ENCODE measurements around the gene RACGAP1. TPM values are rescaled to one million over a fixed set of nuclear protein-coding genes. Genes with fewer than 3 reads are reported as not detected.

Gene RACGAP1
- total and polyA plus RNA-seq, 2 donors from 2014 or later = 5.0 to 7.7 TPM

GRCh38 chr12:50050119-50050385 is 24.8 kb upstream of the RACGAP1 start:
- intact Hi-C loops (cut with DNase I) = loop anchor here (5.0 kb wide), 1 partner anchor 83 kb away; no protein-coding TSS in a partner anchor

DNA sequence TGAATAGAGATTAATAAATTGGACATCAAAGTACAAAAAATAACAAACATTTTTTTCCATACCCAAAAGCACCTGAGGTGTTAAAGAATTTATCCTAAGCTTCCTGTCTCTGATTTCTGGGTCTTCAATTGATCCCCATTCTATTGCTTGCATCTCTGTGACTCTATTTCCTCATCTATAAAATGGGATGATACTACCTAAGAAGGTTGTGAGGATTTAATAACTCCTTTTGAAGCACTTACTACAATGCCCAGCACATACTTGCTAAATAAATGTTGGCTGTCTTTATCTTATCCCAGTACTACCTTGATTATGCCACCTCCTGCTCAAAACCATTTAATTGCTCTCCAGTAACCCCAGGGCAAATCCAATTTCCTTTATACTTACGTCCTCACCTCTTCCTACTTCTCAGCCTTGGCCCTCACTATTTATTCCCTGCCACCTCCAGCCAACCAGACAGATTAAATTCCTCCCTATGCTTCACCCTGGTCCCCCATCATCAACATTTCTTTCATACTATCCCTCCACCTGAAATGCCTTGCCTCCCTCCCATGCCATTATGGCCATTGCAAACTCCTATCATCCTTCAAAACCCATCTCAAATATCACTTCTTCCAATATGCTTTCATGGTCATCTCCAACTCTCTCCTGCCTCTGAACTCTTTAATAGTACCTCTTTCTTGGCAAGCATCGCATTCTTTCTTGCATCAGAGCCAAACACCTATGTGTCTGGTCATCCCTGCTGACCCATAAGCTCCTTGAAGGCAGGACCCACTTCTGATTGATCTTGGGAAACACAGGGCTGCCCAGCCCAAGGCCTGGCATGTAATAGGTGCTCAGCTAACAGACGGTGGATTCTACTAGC is 24.2 kb upstream of the RACGAP1 start:
- DNase-seq = no peak
- Histone ChIP-seq H3K27me3 (ENCODE audit: control insufficient read depth, insufficient read depth, low read length) (no peaks in the 10 kb centered on the region), H3K4me1 (ENCODE audit: control insufficient read depth in 2 of 3, insufficient read depth in 2 of 3, low read depth in 1 of 3, low read length in 3 of 3) (peaks cover 0 to 2% (median 0%) of the 10 kb centered on the region in 3 donors), H3K27ac (ENCODE audit: low read depth in 2 of 2, low read length in 2 of 2) (no peak overlapping the region), H3K9ac (ENCODE audit: low read length in 3 of 3) (no peak overlapping the region), H3K4me3 (ENCODE audit: low read length in 3 of 3) (no peak overlapping the region), H3K36me3 (ENCODE audit: control insufficient read depth in 2 of 3, insufficient read depth in 3 of 3, low read length in 3 of 3) (no peaks in the 10 kb centered on the region), H3K9me3 (ENCODE audit: control insufficient read depth in 2 of 3, insufficient read depth in 1 of 3, low read length in 3 of 3) (no peaks in the 10 kb centered on the region)
- no peak for FAIRE-seq
- intact Hi-C loops (cut with DNase I) = loop anchor here (5.0 kb wide), 1 partner anchor 82 kb away; no protein-coding TSS in a partner anchor
- TF ChIP-seq, protein P1, sequence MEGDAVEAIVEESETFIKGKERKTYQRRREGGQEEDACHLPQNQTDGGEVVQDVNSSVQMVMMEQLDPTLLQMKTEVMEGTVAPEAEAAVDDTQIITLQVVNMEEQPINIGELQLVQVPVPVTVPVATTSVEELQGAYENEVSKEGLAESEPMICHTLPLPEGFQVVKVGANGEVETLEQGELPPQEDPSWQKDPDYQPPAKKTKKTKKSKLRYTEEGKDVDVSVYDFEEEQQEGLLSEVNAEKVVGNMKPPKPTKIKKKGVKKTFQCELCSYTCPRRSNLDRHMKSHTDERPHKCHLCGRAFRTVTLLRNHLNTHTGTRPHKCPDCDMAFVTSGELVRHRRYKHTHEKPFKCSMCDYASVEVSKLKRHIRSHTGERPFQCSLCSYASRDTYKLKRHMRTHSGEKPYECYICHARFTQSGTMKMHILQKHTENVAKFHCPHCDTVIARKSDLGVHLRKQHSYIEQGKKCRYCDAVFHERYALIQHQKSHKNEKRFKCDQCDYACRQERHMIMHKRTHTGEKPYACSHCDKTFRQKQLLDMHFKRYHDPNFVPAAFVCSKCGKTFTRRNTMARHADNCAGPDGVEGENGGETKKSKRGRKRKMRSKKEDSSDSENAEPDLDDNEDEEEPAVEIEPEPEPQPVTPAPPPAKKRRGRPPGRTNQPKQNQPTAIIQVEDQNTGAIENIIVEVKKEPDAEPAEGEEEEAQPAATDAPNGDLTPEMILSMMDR (IDR thresholded peaks at IDR 0.05; ENCODE audit: borderline replicate concordance, extremely low read depth, insufficient read depth) = no peak

More at GRCh38 chr12:50050119-50050385, 24.8 kb upstream of the RACGAP1 start:
- H3K4me3 ChIP-seq (ENCODE audit: low read length in 3 of 3) = peak overlapping the region in 1 of 3 donors; percentile 17
- H3K27ac ChIP-seq (ENCODE audit: low read depth in 2 of 2, low read length in 2 of 2) = no peak overlapping the region
- TF ChIP-seq, protein P1 (IDR thresholded peaks at IDR 0.05; ENCODE audit: borderline replicate concordance, extremely low read depth, insufficient read depth) = no peak
- DNase-seq = no peak
- H3K36me3 ChIP-seq (ENCODE audit: control insufficient read depth in 2 of 3, insufficient read depth in 3 of 3, low read length in 3 of 3) = no peaks in the 10 kb centered on the region
- no peaks in the 10 kb centered on the region for H3K27me3 ChIP-seq (ENCODE audit: control insufficient read depth, insufficient read depth, low read length)
- FAIRE-seq = no peak
- peaks cover 0 to 2% (median 0%) of the 10 kb centered on the region in 3 donors for H3K4me1 ChIP-seq (ENCODE audit: control insufficient read depth in 2 of 3, insufficient read depth in 2 of 3, low read depth in 1 of 3, low read length in 3 of 3)
- H3K9me3 ChIP-seq (ENCODE audit: control insufficient read depth in 2 of 3, insufficient read depth in 1 of 3, low read length in 3 of 3) = no peaks in the 10 kb centered on the region
- H3K9ac ChIP-seq (ENCODE audit: low read length in 3 of 3) = no peak overlapping the region

DNA sequence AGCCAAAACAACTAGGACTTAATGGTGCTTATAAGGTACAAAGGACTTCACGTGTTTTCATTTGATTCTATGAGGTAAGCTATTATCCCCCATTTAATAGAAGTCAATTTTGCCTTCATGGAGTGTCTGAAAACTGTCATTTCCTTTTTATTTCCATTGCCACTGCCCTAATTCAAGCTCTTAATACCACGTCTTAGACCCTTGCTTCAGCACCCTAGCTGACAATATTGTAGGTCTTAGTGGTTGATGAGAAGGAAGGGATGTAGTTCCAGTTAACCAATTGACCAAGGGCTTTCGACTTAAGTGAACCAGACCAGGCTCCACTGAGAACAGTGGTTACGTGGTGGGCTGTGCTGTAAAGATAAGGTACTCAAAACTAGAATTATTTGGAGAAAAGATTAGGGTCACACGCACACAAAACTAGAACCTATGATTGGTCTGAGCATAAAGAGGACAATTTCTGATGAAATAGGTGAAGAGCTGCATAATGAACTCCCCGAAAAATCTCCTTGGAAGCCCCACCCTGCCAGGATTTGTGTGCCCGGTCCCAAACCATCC is 22.5 kb upstream of the RACGAP1 start:
- no peak overlapping the region for H3K27ac ChIP-seq (ENCODE audit: low read depth in 2 of 2, low read length in 2 of 2)
- intact Hi-C loops (cut with DNase I) = no loop called here
- H3K27me3 ChIP-seq (ENCODE audit: control insufficient read depth, insufficient read depth, low read length) = no peaks in the 10 kb centered on the region
- H3K4me3 ChIP-seq (ENCODE audit: low read length in 3 of 3) = no peak overlapping the region
- peaks cover 0 to 2% (median 0%) of the 10 kb centered on the region in 3 donors for H3K4me1 ChIP-seq (ENCODE audit: control insufficient read depth in 2 of 3, insufficient read depth in 2 of 3, low read depth in 1 of 3, low read length in 3 of 3)
- no peak overlapping the region for H3K9ac ChIP-seq (ENCODE audit: low read length in 3 of 3)
- no peak for FAIRE-seq
- H3K9me3 ChIP-seq (ENCODE audit: control insufficient read depth in 2 of 3, insufficient read depth in 1 of 3, low read length in 3 of 3) = no peaks in the 10 kb centered on the region
- no peaks in the 10 kb centered on the region for H3K36me3 ChIP-seq (ENCODE audit: control insufficient read depth in 2 of 3, insufficient read depth in 3 of 3, low read length in 3 of 3)
- TF ChIP-seq, protein P1 (IDR thresholded peaks at IDR 0.05; ENCODE audit: borderline replicate concordance, extremely low read depth, insufficient read depth) = no peak
- no peak for DNase-seq

All from kidney (tissue), 14 donors.